Loucy (cell line): ENCODE data around the gene PLXNB1.
"Not testable (repeated sequence)": the region's sequence is repeated elsewhere in the genome, so short reads cannot be mapped to it uniquely, and the experiment has no call there.

ENCODE experiments used
- EZH2phosphoT487 ChIP-seq: fragments of 200-600 bp; IDR thresholded peaks from 2 replicates; pipeline ENCODE4 v1.6.1; 2018; ENCODE audit warnings: antibody characterized with exemption, mild to moderate bottlenecking, moderate library complexity, borderline replicate concordance
- TF ChIP-seq, protein P1 (sequence below): fragments of 200-600 bp; sonication (generic); conservative IDR thresholded peaks from 2 replicates; pipeline ENCODE4 v1.5.1; 2014; ENCODE audit warnings: mild to moderate bottlenecking, antibody characterized with exemption, low read length

DNA sequence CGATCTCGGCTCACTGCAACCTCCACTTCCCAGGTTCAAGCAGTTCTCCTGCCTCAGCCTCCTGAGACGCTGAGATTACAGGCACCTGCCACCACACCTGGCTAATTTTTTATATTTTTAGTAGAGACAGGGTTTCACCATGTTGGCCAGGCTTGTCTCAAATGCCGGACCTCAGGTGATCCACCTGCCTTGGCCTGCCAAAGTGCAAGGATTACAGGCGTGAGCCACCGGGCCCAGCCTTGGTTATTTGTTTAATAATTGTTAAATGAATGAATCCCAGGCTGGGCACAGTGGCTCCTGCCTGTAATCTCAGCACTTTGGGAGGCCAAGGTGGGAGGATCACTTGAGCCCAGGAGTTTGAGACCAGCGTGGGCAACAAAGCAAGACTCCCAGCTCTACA is 31.9 kb upstream of the PLXNB1 start:
- TF ChIP-seq, protein P1, sequence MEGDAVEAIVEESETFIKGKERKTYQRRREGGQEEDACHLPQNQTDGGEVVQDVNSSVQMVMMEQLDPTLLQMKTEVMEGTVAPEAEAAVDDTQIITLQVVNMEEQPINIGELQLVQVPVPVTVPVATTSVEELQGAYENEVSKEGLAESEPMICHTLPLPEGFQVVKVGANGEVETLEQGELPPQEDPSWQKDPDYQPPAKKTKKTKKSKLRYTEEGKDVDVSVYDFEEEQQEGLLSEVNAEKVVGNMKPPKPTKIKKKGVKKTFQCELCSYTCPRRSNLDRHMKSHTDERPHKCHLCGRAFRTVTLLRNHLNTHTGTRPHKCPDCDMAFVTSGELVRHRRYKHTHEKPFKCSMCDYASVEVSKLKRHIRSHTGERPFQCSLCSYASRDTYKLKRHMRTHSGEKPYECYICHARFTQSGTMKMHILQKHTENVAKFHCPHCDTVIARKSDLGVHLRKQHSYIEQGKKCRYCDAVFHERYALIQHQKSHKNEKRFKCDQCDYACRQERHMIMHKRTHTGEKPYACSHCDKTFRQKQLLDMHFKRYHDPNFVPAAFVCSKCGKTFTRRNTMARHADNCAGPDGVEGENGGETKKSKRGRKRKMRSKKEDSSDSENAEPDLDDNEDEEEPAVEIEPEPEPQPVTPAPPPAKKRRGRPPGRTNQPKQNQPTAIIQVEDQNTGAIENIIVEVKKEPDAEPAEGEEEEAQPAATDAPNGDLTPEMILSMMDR, result not testable (repeated sequence)
- not testable (repeated sequence) for TF ChIP-seq EZH2phosphoT487
